Activated naive CD4-positive, alpha-beta T cell (primary cell): ENCODE measurements around the gene USH1C.

Source experiments
- DNase-seq, 4 experiments: peaks; one replicate each; lab custom pipeline; 2025; lab: John Stamatoyannopoulos, UW

USH1C gene

GRCh38 chr11:17570034-17570433, 25.8 kb upstream of the USH1C start:
- DNase-seq: no peak

- no peak for DNase-seq
Observed at GRCh38 chr11:17568944-17569343, 24.7 kb upstream of the USH1C start.

GRCh38 chr11:17564687-17565042, 20.4 kb upstream of the USH1C start:
- no peak for DNase-seq

- no peak for DNase-seq
Observed at GRCh38 chr11:17563961-17564686, 19.9 kb upstream of the USH1C start.

- no peak for DNase-seq
Observed at GRCh38 chr11:17563231-17563646, 19.0 kb upstream of the USH1C start.

- no peak for DNase-seq
Observed at GRCh38 chr11:17561526-17561925, 17.3 kb upstream of the USH1C start.

GRCh38 chr11:17561111-17561415, 16.8 kb upstream of the USH1C start:
- no peak for DNase-seq

GRCh38 chr11:17560281-17561110, 16.3 kb upstream of the USH1C start:
- no peak for DNase-seq

GRCh38 chr11:17559341-17560087, 15.3 kb upstream of the USH1C start:
- no peak for DNase-seq

- no peak for DNase-seq
Observed at GRCh38 chr11:17558916-17559315, 14.7 kb upstream of the USH1C start.

GRCh38 chr11:17558025-17558780, 14.0 kb upstream of the USH1C start:
- no peak for DNase-seq

- DNase-seq: no peak
Observed at GRCh38 chr11:17556999-17557398, 12.8 kb upstream of the USH1C start.

GRCh38 chr11:17554487-17554886, 10.3 kb upstream of the USH1C start:
- no peak for DNase-seq

- no peak for DNase-seq
Observed at GRCh38 chr11:17553249-17553546, 9.0 kb upstream of the USH1C start.

GRCh38 chr11:17552392-17553248, 8.4 kb upstream of the USH1C start:
- no peak for DNase-seq

GRCh38 chr11:17552041-17552355, 7.8 kb upstream of the USH1C start:
- DNase-seq: no peak

GRCh38 chr11:17551347-17552040, 7.3 kb upstream of the USH1C start:
- no peak for DNase-seq

GRCh38 chr11:17550450-17551346, 6.5 kb upstream of the USH1C start:
- no peak for DNase-seq

- DNase-seq: no peak
Observed at GRCh38 chr11:17548444-17548843, 4.2 kb upstream of the USH1C start.

- DNase-seq: no peak
Observed at GRCh38 chr11:17547932-17548331, 3.7 kb upstream of the USH1C start.
